CD4-positive, alpha-beta T cell (primary cell): Measurements from ENCODE around the gene IL13. TPM values are rescaled to one million over a fixed set of nuclear protein-coding genes. Genes with fewer than 3 reads are reported as not detected.
"Not testable (repeated sequence)": the region's sequence is repeated elsewhere in the genome, so short reads cannot be mapped to it uniquely, and the experiment has no call there.

Experiments
- ATAC-seq: fragments of 200-7000 bp; cut with Tn5 transposase; one replicate; pipeline ENCODE4 v1.10.0; 2022; ENCODE audit warnings: mild to moderate bottlenecking; ENCODE audit not compliant: poor library complexity
- CTCF ChIA-PET: fragments of 350-600 bp; sonication (Branson Sonifier 250); formaldehyde crosslinking; loops from one replicate; lab custom pipeline; 2021; ENCODE audit warnings: antibody characterized with exemption, inconsistent platforms; lab: Charles Lee
- POLR2A ChIA-PET: fragments of 350-600 bp; sonication (Branson Sonifier 250); formaldehyde crosslinking; loops from one replicate; lab custom pipeline; 2021; ENCODE audit warnings: antibody characterized with exemption, inconsistent platforms; lab: Charles Lee
- DNase-seq, 14 experiments: peaks; one replicate each; pipeline ENCODE4 v3.0.0-alpha.2; 2013 to 2020; ENCODE audit warnings: mixed read lengths in 2 of 14
- H3K27ac ChIP-seq, 2 donors: one replicate each; pipeline versions ENCODE4 v1.5.1 to v1.7.0; 2013; ENCODE audit warnings: low read length in 2 of 2, low read depth in 1 of 2, mild to moderate bottlenecking in 1 of 2
- H3K27me3 ChIP-seq, 2 experiments: 1 replicate in 1 of 2; 2 replicates in 1 of 2; pipeline versions ENCODE4 v1.6.1 to v1.7.0; 2013; ENCODE audit warnings: low read length in 2 of 2, control low read depth in 1 of 2, mild to moderate bottlenecking in 1 of 2, moderate library complexity in 1 of 2; ENCODE audit not compliant: insufficient read depth in 2 of 2, control insufficient read depth in 1 of 2
- H3K36me3 ChIP-seq: one replicate; pipeline ENCODE4 v1.6.1; 2013; ENCODE audit warnings: low read length, control low read depth; ENCODE audit not compliant: insufficient read depth
- H3K4me1 ChIP-seq: one replicate; pipeline ENCODE4 v1.6.1; 2013; ENCODE audit warnings: low read length, control low read depth; ENCODE audit not compliant: insufficient read depth
- H3K4me3 ChIP-seq: one replicate; pipeline ENCODE4 v1.5.1; 2013; ENCODE audit warnings: mild to moderate bottlenecking, low read length, moderate library complexity
- H3K9me3 ChIP-seq, 2 experiments: 1 replicate in 1 of 2; 2 replicates in 1 of 2; pipeline versions ENCODE4 v1.6.1 to v1.7.0; 2013; ENCODE audit warnings: low read length in 2 of 2, mild to moderate bottlenecking in 2 of 2, control low read depth in 1 of 2, moderate library complexity in 1 of 2; ENCODE audit not compliant: control insufficient read depth in 1 of 2, insufficient read depth in 1 of 2
- H3K27ac Mint-ChIP-seq: one replicate; pipeline ENCODE4 v1.8.0; 2020; ENCODE audit warnings: mixed read lengths
- H3K27me3 Mint-ChIP-seq: one replicate; pipeline ENCODE4 v1.8.0; 2021; ENCODE audit warnings: mixed read lengths
- H3K36me3 Mint-ChIP-seq: one replicate; pipeline ENCODE4 v1.8.0; 2021; ENCODE audit warnings: low read depth, mixed read lengths
- H3K4me1 Mint-ChIP-seq: one replicate; pipeline ENCODE4 v1.8.0; 2021; ENCODE audit warnings: low read depth, mixed read lengths
- H3K4me3 Mint-ChIP-seq: one replicate; pipeline ENCODE4 v1.8.0; 2020; ENCODE audit warnings: mild to moderate bottlenecking, mixed read lengths
- H3K9me3 Mint-ChIP-seq: one replicate; pipeline ENCODE4 v1.8.0; 2020; ENCODE audit warnings: mixed read lengths
- CTCF ChIP-seq: fragments of 200-600 bp; IDR thresholded peaks from one replicate; pipeline ENCODE4 v1.8.0; 2022; ENCODE audit warnings: antibody characterized with exemption, mild to moderate bottlenecking
- intact Hi-C, 2 experiments: fragments of 100-400 bp; cut with DNase I in 1 of 2; cut with micrococcal nuclease in 1 of 2; formaldehyde crosslinking; loops; one replicate each; pipeline versions ENCODE4 v1.15.1 to v1.9.0; 2023 to 2025; cut with DNase I, micrococcal nuclease
- total RNA-seq, 174 experiments: library from RNA in 2 of 174; stranded (reverse) in 2 of 174; gene quantifications; one replicate each; pipeline ENCODE4 v1.2.3 and lab custom pipeline; 2021 to 2026

Gene IL13
- total RNA-seq, 2 experiments from 2014 or later: 0.17 TPM; not detected in 1

- Histone ChIP-seq H3K4me3 (no peak overlapping the region), H3K27ac (no peak overlapping the region), H3K9me3 (no peaks in the 10 kb centered on the region), H3K27me3 (no peaks in the 10 kb centered on the region), H3K4me1 (peaks cover 13% of the 10 kb centered on the region), H3K36me3 (no peaks in the 10 kb centered on the region)
- H3K9me3 Mint-ChIP-seq: no peaks in the 10 kb centered on the region
- peak overlapping the region; percentile 65 for H3K27ac Mint-ChIP-seq
- peaks cover 26% of the 10 kb centered on the region for H3K4me1 Mint-ChIP-seq
- no peak overlapping the region for H3K4me3 Mint-ChIP-seq
- no peak for DNase-seq
- CTCF ChIA-PET: no interaction called here
- no peaks in the 10 kb centered on the region for H3K27me3 Mint-ChIP-seq
- peaks cover 10% of the 10 kb centered on the region for H3K36me3 Mint-ChIP-seq
- no peak for ATAC-seq
- intact Hi-C loops: loop anchor here in 1 of 2 experiments (5.0 kb wide), 1 partner anchor 617 kb away; the partner anchor contains the start of gene CSF2
- TF ChIP-seq CTCF: no peak
- POLR2A ChIA-PET: interaction anchor here (1.0 kb wide), 1 partner anchor 11 kb away, joined by 3 read pairs; no protein-coding TSS in a partner anchor
These were observed 31.5 kb downstream of the IL13 start for GRCh38 chr5:132689513-132689912.

- Mint-ChIP-seq H3K4me3 (no peak overlapping the region), H3K27ac (no peak overlapping the region), H3K36me3 (peaks cover 10% of the 10 kb centered on the region), H3K9me3 (no peaks in the 10 kb centered on the region), H3K4me1 (peaks cover 26% of the 10 kb centered on the region), H3K27me3 (no peaks in the 10 kb centered on the region)
- ATAC-seq (no peak), DNase-seq (no peak)
- Histone ChIP-seq H3K4me1 (peaks cover 13% of the 10 kb centered on the region), H3K27ac (no peak overlapping the region), H3K4me3 (no peak overlapping the region), H3K27me3 (no peaks in the 10 kb centered on the region), H3K36me3 (no peaks in the 10 kb centered on the region), H3K9me3 (no peaks in the 10 kb centered on the region)
- CTCF ChIA-PET: no interaction called here
- intact Hi-C loops: no loop called here
- no peak for TF ChIP-seq CTCF
- POLR2A ChIA-PET: no interaction called here
These were observed 32.2 kb downstream of the IL13 start for GRCh38 chr5:132690156-132690555.

GRCh38 chr5:132691755-132692631 lies 34.0 kb downstream of the IL13 start:
- H3K27ac ChIP-seq, H3K27me3 ChIP-seq, DNase-seq, CTCF ChIA-PET, H3K4me3 ChIP-seq, H3K9me3 Mint-ChIP-seq, POLR2A ChIA-PET, H3K27me3 Mint-ChIP-seq, H3K9me3 ChIP-seq, H3K27ac Mint-ChIP-seq, ATAC-seq, H3K4me3 Mint-ChIP-seq, H3K36me3 ChIP-seq, intact Hi-C loops: not testable (repeated sequence)
- H3K4me1 ChIP-seq: peaks cover 13% of the 10 kb centered on the region
- peaks cover 26% of the 10 kb centered on the region for H3K4me1 Mint-ChIP-seq
- peaks cover 25% of the 10 kb centered on the region for H3K36me3 Mint-ChIP-seq
